CD14-positive monocyte (primary cell): Measurements from ENCODE around the gene LSM10. TPM values are rescaled to one million over a fixed set of nuclear protein-coding genes. Genes with fewer than 3 reads are reported as not detected.

Experiments used
- DNase-seq, 3 donors: peaks; one replicate each; pipeline ENCODE4 v3.0.0-alpha.2; 2011 to 2022
- H2AFZ ChIP-seq: 2 replicates; pipeline ENCODE4 v1.6.0; 2012; ENCODE audit warnings: mild to moderate bottlenecking, low read depth, low read length, inconsistent platforms; ENCODE audit not compliant: insufficient read depth, poor library complexity, severe bottlenecking
- H3K27ac ChIP-seq, 2 donors: 1 replicate in 1 of 2; 2 replicates in 1 of 2; pipeline ENCODE4 v1.5.1; 2012 to 2013; ENCODE audit warnings: low read length in 2 of 2, control low read depth in 1 of 2, inconsistent platforms in 1 of 2, low read depth in 1 of 2, mild to moderate bottlenecking in 1 of 2
- H3K27me3 ChIP-seq, 2 donors: one replicate each; pipeline versions ENCODE4 v1.6.0 to v1.6.1; 2011 to 2013; ENCODE audit warnings: low read length in 2 of 2; ENCODE audit not compliant: control insufficient read depth in 2 of 2, insufficient read depth in 2 of 2
- H3K36me3 ChIP-seq, 2 donors: replicated peaks in 1 of 2; 1 replicate in 1 of 2; 2 replicates in 1 of 2; pipeline versions ENCODE4 v1.5.1 to v1.6.1; 2012 to 2013; ENCODE audit warnings: low read length in 2 of 2, control low read depth in 1 of 2, inconsistent platforms in 1 of 2, mild to moderate bottlenecking in 1 of 2; ENCODE audit not compliant: insufficient read depth in 2 of 2, control insufficient read depth in 1 of 2
- H3K4me1 ChIP-seq, 2 donors: 1 replicate in 1 of 2; 2 replicates in 1 of 2; pipeline versions ENCODE4 v1.5.1 to v1.6.1; 2012 to 2013; ENCODE audit warnings: low read length in 2 of 2, control low read depth in 1 of 2, inconsistent platforms in 1 of 2, mild to moderate bottlenecking in 1 of 2, moderate library complexity in 1 of 2; ENCODE audit not compliant: insufficient read depth in 2 of 2, control insufficient read depth in 1 of 2
- H3K4me2 ChIP-seq: replicated peaks from 2 replicates; pipeline ENCODE3; 2012; ENCODE audit warnings: low read length, moderate library complexity, mild to moderate bottlenecking; ENCODE audit not compliant: poor library complexity, severe bottlenecking; ENCODE audit errors: extremely low read depth
- H3K4me3 ChIP-seq, 3 experiments: fragments of 200-600 bp in 1 of 3; sonication (generic) in 1 of 3; replicated peaks in 1 of 3; 1 replicate in 2 of 3; 2 replicates in 1 of 3; pipeline ENCODE4 v1.5.1; 2011 to 2013; ENCODE audit warnings: low read length in 3 of 3, mild to moderate bottlenecking in 3 of 3, control low read depth in 2 of 3, low read depth in 2 of 3, inconsistent platforms in 1 of 3, moderate library complexity in 1 of 3
- H3K79me2 ChIP-seq: 2 replicates; pipeline ENCODE4 v1.6.0; 2012; ENCODE audit warnings: mild to moderate bottlenecking, control low read depth, inconsistent platforms, low read length, moderate library complexity; ENCODE audit not compliant: insufficient read depth
- H3K9ac ChIP-seq: 2 replicates; pipeline ENCODE4 v1.6.0; 2017; ENCODE audit warnings: low read length, mild to moderate bottlenecking; ENCODE audit not compliant: insufficient read depth, poor library complexity, severe bottlenecking
- H3K9me3 ChIP-seq, 2 donors: replicated peaks in 1 of 2; 1 replicate in 1 of 2; 2 replicates in 1 of 2; pipeline versions ENCODE4 v1.5.1 to v1.6.1; 2012 to 2013; ENCODE audit warnings: low read length in 2 of 2, control low read depth in 1 of 2; ENCODE audit not compliant: control insufficient read depth in 1 of 2, insufficient read depth in 1 of 2
- H4K20me1 ChIP-seq: 2 replicates; pipeline ENCODE4 v1.6.0; 2012; ENCODE audit warnings: mild to moderate bottlenecking, low read length, control low read depth, moderate library complexity; ENCODE audit not compliant: insufficient read depth
- H3K27ac Mint-ChIP-seq, 7 donors: one replicate each; pipeline ENCODE4 v1.8.0; 2020; ENCODE audit warnings: mild to moderate bottlenecking in 7 of 7, mixed read lengths in 7 of 7, moderate library complexity in 6 of 7, inconsistent platforms in 2 of 7
- H3K27me3 Mint-ChIP-seq, 3 donors: one replicate each; pipeline ENCODE4 v1.8.0; 2021 to 2022; ENCODE audit warnings: low read depth in 3 of 3, mild to moderate bottlenecking in 3 of 3, mixed read lengths in 3 of 3, moderate library complexity in 3 of 3, inconsistent platforms in 1 of 3
- H3K36me3 Mint-ChIP-seq, 2 donors: one replicate each; pipeline ENCODE4 v1.8.0; 2020; ENCODE audit warnings: mixed read lengths in 2 of 2, inconsistent platforms in 1 of 2, mild to moderate bottlenecking in 1 of 2
- H3K4me1 Mint-ChIP-seq: one replicate; pipeline ENCODE4 v1.8.0; 2020; ENCODE audit warnings: mild to moderate bottlenecking, mixed read lengths
- H3K4me3 Mint-ChIP-seq, 2 donors: one replicate each; pipeline ENCODE4 v1.8.0; 2020; ENCODE audit warnings: mild to moderate bottlenecking in 2 of 2, mixed read lengths in 2 of 2, moderate library complexity in 1 of 2
- H3K9me3 Mint-ChIP-seq, 7 donors: one replicate each; pipeline ENCODE4 v1.8.0; 2020 to 2022; ENCODE audit warnings: mixed read lengths in 7 of 7, mild to moderate bottlenecking in 6 of 7, moderate library complexity in 6 of 7, inconsistent platforms in 2 of 7
- CTCF ChIP-seq: fragments of 200-600 bp; IDR thresholded peaks from one replicate; pipeline ENCODE4 v1.8.0; 2022; ENCODE audit warnings: antibody characterized with exemption, mild to moderate bottlenecking
- WGBS: methylation state at CpG from one replicate; pipeline ENCODE4 v1.1.5; 2013; ENCODE audit warnings: missing lambda C conversion rate; ENCODE audit not compliant: insufficient coverage; 5-methylcytosine and 5-hydroxymethylcytosine counted together
- intact Hi-C, 2 donors: fragments of 100-400 bp; cut with micrococcal nuclease; formaldehyde crosslinking; loops; one replicate each; pipeline versions ENCODE4 v1.15.0 to v1.15.1; 2023
- polyA plus RNA-seq, 3 donors: library from polyadenylated mRNA; depleted of rRNA in 1 of 3; unstranded in 2 of 3; stranded (reverse) in 1 of 3; fragments of 300-500 nt in 2 of 3; fragments of >200 nt in 1 of 3; fragmentation: Illumina TruSeq in 2 of 3; gene quantifications; 1 replicate in 2 of 3; 2 replicates in 1 of 3; pipeline ENCODE4 v1.2.3, GENCODE V29; 2012 to 2021

Gene LSM10
- polyA plus RNA-seq, 3 donors = 91.4 to 234 (median 224) TPM

DNA sequence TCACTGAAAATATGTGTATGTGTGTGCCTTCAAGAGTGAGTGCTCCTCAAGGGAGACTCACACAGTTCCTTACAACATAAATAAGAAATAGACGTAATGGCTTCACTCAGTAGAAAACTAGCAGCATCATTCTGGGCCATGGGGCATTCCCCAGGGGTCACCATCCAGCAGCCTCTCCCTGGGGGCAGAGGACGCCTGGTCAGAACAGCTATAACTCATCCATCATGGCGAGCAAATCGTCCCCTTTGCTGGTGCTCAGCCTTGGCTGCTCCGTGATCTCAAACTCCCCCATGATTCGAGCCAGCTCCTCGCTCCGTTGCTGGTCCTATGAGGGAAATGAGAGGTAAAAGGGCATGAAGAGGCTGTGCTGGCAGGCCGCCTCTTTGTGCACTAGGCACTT is 20.2 kb upstream of the LSM10 start:
- no peaks in the 10 kb centered on the region for H3K79me2 ChIP-seq
- peak overlapping the region in 1 of 7 donors; percentile 42 for H3K27ac Mint-ChIP-seq
- H3K36me3 ChIP-seq = no peaks in the 10 kb centered on the region
- intact Hi-C loops = loop anchor here in 1 of 2 donors (2.0 kb wide), 1 partner anchor 75 kb away; no protein-coding TSS in a partner anchor
- H3K4me2 ChIP-seq = no peak overlapping the region
- no peaks in the 10 kb centered on the region for H3K27me3 ChIP-seq
- H3K4me1 Mint-ChIP-seq = peaks cover 8% of the 10 kb centered on the region
- no peaks in the 10 kb centered on the region for H4K20me1 ChIP-seq
- no peak overlapping the region for H3K4me3 Mint-ChIP-seq
- no peak overlapping the region for H2AFZ ChIP-seq
- H3K36me3 Mint-ChIP-seq = peaks cover 5 to 7% of the 10 kb centered on the region in 2 donors
- H3K4me3 ChIP-seq = no peak overlapping the region
- WGBS = 100% methylated on average over 5 of the region's 9 CpGs
- peaks cover 4 to 5% of the 10 kb centered on the region in 2 donors for H3K4me1 ChIP-seq
- H3K9me3 Mint-ChIP-seq = peaks cover 0 to 2% (median 0%) of the 10 kb centered on the region in 7 donors
- DNase-seq = no peak
- no peaks in the 10 kb centered on the region for H3K9me3 ChIP-seq
- H3K27ac ChIP-seq = no peak overlapping the region
- TF ChIP-seq CTCF = no peak
- H3K27me3 Mint-ChIP-seq = no peaks in the 10 kb centered on the region
- no peak overlapping the region for H3K9ac ChIP-seq

GRCh38 chr1:36415661-36416326 is 18.1 kb upstream of the LSM10 start:
- Histone ChIP-seq H3K27ac (no peak overlapping the region), H3K9ac (no peak overlapping the region), H2AFZ (no peak overlapping the region), H3K27me3 (no peaks in the 10 kb centered on the region), H3K4me2 (no peak overlapping the region), H3K36me3 (no peaks in the 10 kb centered on the region), H4K20me1 (no peaks in the 10 kb centered on the region), H3K4me1 (peaks cover 4 to 5% of the 10 kb centered on the region in 2 donors), H3K79me2 (no peaks in the 10 kb centered on the region), H3K9me3 (no peaks in the 10 kb centered on the region), H3K4me3 (no peak overlapping the region)
- intact Hi-C loops = no loop called here
- H3K4me1 Mint-ChIP-seq = peaks cover 12% of the 10 kb centered on the region
- H3K9me3 Mint-ChIP-seq = peaks cover 0 to 3% (median 0%) of the 10 kb centered on the region in 7 donors
- peaks cover 0 to 3% (median 1%) of the 10 kb centered on the region in 3 donors for H3K27me3 Mint-ChIP-seq
- H3K36me3 Mint-ChIP-seq = peaks cover 7 to 11% of the 10 kb centered on the region in 2 donors
- H3K4me3 Mint-ChIP-seq = no peak overlapping the region
- 100% methylated on average over 6 of the region's 15 CpGs for WGBS
- TF ChIP-seq CTCF = no peak
- DNase-seq = no peak
- H3K27ac Mint-ChIP-seq = no peak overlapping the region
